Stomach smooth muscle (tissue), 2 donors: ENCODE measurements around the gene RAPGEF6.
"Not testable (repeated sequence)": the region's sequence is repeated elsewhere in the genome, so short reads cannot be mapped to it uniquely, and the experiment has no call there.

Experiments
- H3K27ac ChIP-seq: one replicate; pipeline ENCODE4 v1.7.0; 2013; ENCODE audit warnings: mild to moderate bottlenecking, low read length, inconsistent platforms
- H3K27me3 ChIP-seq, 2 donors: one replicate each; pipeline ENCODE4 v1.7.0; 2013; ENCODE audit warnings: low read length in 2 of 2; ENCODE audit not compliant: insufficient read depth in 2 of 2, control insufficient read depth in 1 of 2
- H3K36me3 ChIP-seq, 2 donors: one replicate each; pipeline ENCODE4 v1.7.0; 2013; ENCODE audit warnings: low read length in 2 of 2; ENCODE audit not compliant: control insufficient read depth in 2 of 2, insufficient read depth in 2 of 2
- H3K4me1 ChIP-seq: one replicate; pipeline ENCODE4 v1.7.0; 2013; ENCODE audit warnings: low read length; ENCODE audit not compliant: control insufficient read depth, insufficient read depth
- H3K4me3 ChIP-seq, 2 donors: one replicate each; pipeline ENCODE4 v1.7.0; 2013; ENCODE audit warnings: low read length in 2 of 2
- H3K9ac ChIP-seq, 2 donors: one replicate each; pipeline ENCODE4 v1.7.0; 2013; ENCODE audit warnings: low read length in 2 of 2, mild to moderate bottlenecking in 1 of 2
- H3K9me3 ChIP-seq, 2 donors: one replicate each; pipeline ENCODE4 v1.7.0; 2013; ENCODE audit warnings: low read length in 2 of 2; ENCODE audit not compliant: control insufficient read depth in 2 of 2
- donor health status: healthy.
- donor health status: Pancreatic carcinoma.

Gene RAPGEF6

GRCh38 chr5:131406975-131407638, 227.9 kb downstream of the RAPGEF6 start:
- Histone ChIP-seq H3K36me3 (peaks cover 5 to 11% of the 10 kb centered on the region in 2 donors), H3K4me1 (no peaks in the 10 kb centered on the region)

DNA sequence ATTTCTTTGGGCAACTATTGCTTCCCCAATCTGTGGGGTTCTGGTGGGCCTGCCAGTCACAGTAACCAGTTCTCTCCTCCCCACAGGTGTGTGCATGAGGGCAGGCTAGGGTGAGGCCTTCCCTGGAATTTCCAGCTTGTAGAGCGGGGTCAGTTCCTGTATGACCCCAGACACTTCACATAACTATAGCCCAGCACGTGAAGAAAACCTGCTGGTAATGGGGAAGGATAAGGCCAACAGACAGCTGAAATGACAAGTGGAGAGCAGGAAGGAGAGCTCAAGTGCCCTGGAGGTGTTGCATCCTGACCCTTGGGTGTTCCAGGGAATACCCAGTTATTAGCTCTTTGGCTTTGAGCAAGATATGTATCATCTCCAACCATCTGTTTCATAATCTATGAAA, 229.0 kb downstream of the RAPGEF6 start:
- no peaks in the 10 kb centered on the region for H3K27me3 ChIP-seq
- no peak overlapping the region for H3K9ac ChIP-seq
- H3K4me1 ChIP-seq = no peaks in the 10 kb centered on the region
- H3K9me3 ChIP-seq = peaks cover 0 to 3% of the 10 kb centered on the region in 2 donors
- H3K4me3 ChIP-seq = no peak overlapping the region
- peaks cover 5 to 11% of the 10 kb centered on the region in 2 donors for H3K36me3 ChIP-seq
- H3K27ac ChIP-seq = no peak overlapping the region

More at GRCh38 chr5:131406975-131407638, 227.9 kb downstream of the RAPGEF6 start:
- Histone ChIP-seq H3K27ac (no peak overlapping the region), H3K27me3 (no peaks in the 10 kb centered on the region), H3K4me3 (no peak overlapping the region), H3K9ac (no peak overlapping the region), H3K9me3 (peaks cover 0 to 3% of the 10 kb centered on the region in 2 donors)

GRCh38 chr5:131405674-131406073, 229.4 kb downstream of the RAPGEF6 start:
- Histone ChIP-seq H3K9ac (no peak overlapping the region), H3K36me3 (peaks cover 5 to 13% of the 10 kb centered on the region in 2 donors), H3K9me3 (peaks cover 0 to 3% of the 10 kb centered on the region in 2 donors), H3K27ac (no peak overlapping the region), H3K27me3 (no peaks in the 10 kb centered on the region), H3K4me3 (no peak overlapping the region), H3K4me1 (no peaks in the 10 kb centered on the region)

- Histone ChIP-seq H3K27ac (no peak overlapping the region), H3K36me3 (peaks cover under 1 to 11% of the 10 kb centered on the region in 2 donors), H3K4me1 (no peaks in the 10 kb centered on the region), H3K9ac (no peak overlapping the region), H3K27me3 (no peaks in the 10 kb centered on the region), H3K9me3 (peaks cover 0 to 3% of the 10 kb centered on the region in 2 donors), H3K4me3 (no peak overlapping the region)
Observed at GRCh38 chr5:131400585-131400984, 234.4 kb downstream of the RAPGEF6 start.

- not testable (repeated sequence) for H3K27ac ChIP-seq, H3K4me1 ChIP-seq, H3K4me3 ChIP-seq, H3K9ac ChIP-seq, H3K9me3 ChIP-seq, H3K27me3 ChIP-seq
- peaks cover 8 to 14% of the 10 kb centered on the region in 2 donors for H3K36me3 ChIP-seq
Observed at GRCh38 chr5:131399007-131399406, 236.0 kb downstream of the RAPGEF6 start.

- H3K9ac ChIP-seq = no peak overlapping the region
- H3K4me3 ChIP-seq = no peak overlapping the region
- no peaks in the 10 kb centered on the region for H3K27me3 ChIP-seq
- H3K36me3 ChIP-seq = peaks cover 8 to 10% of the 10 kb centered on the region in 2 donors
- no peaks in the 10 kb centered on the region for H3K9me3 ChIP-seq
- H3K4me1 ChIP-seq = no peaks in the 10 kb centered on the region
- H3K27ac ChIP-seq = no peak overlapping the region
Observed at GRCh38 chr5:131396630-131397273, 238.3 kb downstream of the RAPGEF6 start.

DNA sequence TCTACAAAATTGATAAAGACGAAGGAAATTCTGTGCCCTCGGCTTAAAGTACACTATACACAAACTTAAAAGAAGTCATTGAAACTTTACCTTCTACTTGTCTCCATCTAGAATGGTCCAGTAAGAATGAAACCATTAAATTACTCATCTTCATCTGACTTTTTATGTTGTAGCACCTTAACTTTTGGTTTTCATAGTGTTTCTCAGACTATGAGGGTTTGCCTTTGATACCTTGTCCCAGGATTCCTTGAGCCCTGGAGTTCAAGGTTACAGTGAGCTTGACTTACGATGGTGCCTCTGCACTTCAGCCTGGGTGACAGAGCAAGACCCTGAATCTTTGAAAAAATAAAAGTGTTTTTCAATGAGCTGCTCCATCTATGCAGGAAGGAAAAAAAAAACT, 239.0 kb downstream of the RAPGEF6 start:
- Histone ChIP-seq H3K9me3 (no peaks in the 10 kb centered on the region), H3K4me3 (no peak overlapping the region), H3K36me3 (peaks cover 8 to 10% of the 10 kb centered on the region in 2 donors), H3K27ac (no peak overlapping the region), H3K9ac (no peak overlapping the region), H3K27me3 (no peaks in the 10 kb centered on the region), H3K4me1 (no peaks in the 10 kb centered on the region)

DNA sequence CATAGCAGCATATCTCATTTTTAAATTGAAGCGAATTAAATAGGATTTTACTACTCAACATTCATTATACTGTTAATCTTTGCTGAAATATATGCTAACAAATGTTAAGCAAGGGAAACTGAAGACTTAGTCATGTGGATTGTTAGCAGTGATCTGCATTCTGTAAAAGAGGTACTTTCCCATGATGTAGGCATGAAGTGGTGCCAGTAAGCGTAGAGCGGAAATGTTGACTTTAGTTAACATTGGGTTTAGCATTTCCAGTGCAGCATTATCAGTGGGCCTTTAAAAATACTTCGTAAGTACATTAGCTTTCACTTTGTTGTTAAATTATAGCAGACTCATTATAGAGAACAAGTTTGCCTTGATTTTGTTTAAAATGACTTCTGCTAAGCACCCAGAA, 240.9 kb downstream of the RAPGEF6 start:
- Histone ChIP-seq H3K27ac (no peak overlapping the region), H3K4me1 (no peaks in the 10 kb centered on the region), H3K36me3 (peaks cover 8% of the 10 kb centered on the region in 2 donors), H3K9ac (no peak overlapping the region), H3K4me3 (peak overlapping the region in 1 of 2 donors; percentile 16), H3K9me3 (no peaks in the 10 kb centered on the region), H3K27me3 (no peaks in the 10 kb centered on the region)

DNA sequence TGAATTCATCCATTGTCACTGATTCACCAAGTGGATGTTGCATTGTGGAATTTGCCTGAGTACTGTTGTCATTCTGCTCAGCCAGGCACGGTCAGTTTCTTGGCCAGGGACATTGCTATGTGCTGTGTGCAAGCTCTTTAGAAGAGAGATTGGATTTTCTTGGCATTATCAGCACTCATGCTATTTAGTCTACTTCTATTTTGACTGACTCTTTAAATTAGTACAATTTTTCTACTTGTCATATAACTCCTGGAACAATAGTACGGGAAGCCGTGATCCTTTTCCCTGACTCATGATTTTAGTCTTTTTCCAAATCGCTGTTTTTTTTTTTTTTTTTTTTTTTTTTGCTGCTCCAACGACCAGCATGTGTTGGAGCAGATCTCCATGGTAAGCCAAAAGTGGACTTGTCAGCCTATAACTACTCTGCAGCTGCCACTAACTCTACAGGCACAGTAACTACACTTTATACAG, 241.5 kb downstream of the RAPGEF6 start:
- Histone ChIP-seq H3K9me3 (no peaks in the 10 kb centered on the region), H3K36me3 (peaks cover 7 to 8% of the 10 kb centered on the region in 2 donors), H3K27ac (no peak overlapping the region), H3K27me3 (no peaks in the 10 kb centered on the region), H3K4me3 (no peak overlapping the region), H3K4me1 (no peaks in the 10 kb centered on the region), H3K9ac (no peak overlapping the region)

DNA sequence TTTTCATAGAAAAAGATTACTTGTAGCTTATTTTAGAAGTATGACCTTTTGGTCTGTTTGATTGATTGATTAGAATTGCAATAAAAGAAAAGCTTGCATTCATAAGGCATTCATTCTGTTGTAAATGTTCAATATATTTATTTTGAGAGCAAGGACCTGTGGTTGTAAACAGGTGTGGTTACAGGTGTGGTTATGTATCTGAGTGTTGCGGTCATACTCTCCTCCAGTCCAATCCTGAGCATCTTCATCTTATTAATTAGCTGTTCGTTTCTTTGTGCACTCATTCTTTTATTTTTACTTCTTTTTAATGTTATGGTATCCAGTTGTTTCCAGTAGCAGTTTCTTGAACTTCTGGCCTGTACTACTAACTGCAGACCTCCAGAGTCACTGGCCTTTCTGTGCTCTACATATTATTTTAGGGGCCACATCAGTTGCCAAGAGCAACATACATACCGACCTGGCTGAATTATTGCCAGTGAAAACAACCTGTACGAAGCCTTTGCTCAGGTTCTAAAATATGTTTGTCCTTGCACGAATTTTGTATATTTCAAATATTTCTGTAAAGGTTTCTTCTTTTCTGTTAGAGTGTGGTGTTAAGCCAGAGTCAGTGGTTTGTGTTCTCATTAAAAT, 242.4 kb downstream of the RAPGEF6 start:
- Histone ChIP-seq H3K9me3 (no peaks in the 10 kb centered on the region), H3K9ac (no peak overlapping the region), H3K27me3 (no peaks in the 10 kb centered on the region), H3K4me3 (no peak overlapping the region), H3K36me3 (peaks cover 2 to 8% of the 10 kb centered on the region in 2 donors), H3K4me1 (no peaks in the 10 kb centered on the region), H3K27ac (no peak overlapping the region)
